Suprapubic skin (tissue), 3 donors: ENCODE measurements around the gene SPEM3.

Experiments used
- EP300 ChIP-seq: sonication (generic); formaldehyde crosslinking; IDR thresholded peaks from one replicate; pipeline ENCODE4 v1.6.1; 2017; ENCODE audit warnings: antibody characterized with exemption
- TF ChIP-seq, protein P1 (sequence below), 2 donors: fragments of 200-600 bp in 1 of 2; fragments of 450-650 bp in 1 of 2; sonication (generic) in 1 of 2; IDR thresholded peaks; one replicate each; pipeline ENCODE4 v1.5.1; 2016 to 2019; ENCODE audit warnings: antibody characterized with exemption in 2 of 2, mild to moderate bottlenecking in 1 of 2, moderate library complexity in 1 of 2

DNA sequence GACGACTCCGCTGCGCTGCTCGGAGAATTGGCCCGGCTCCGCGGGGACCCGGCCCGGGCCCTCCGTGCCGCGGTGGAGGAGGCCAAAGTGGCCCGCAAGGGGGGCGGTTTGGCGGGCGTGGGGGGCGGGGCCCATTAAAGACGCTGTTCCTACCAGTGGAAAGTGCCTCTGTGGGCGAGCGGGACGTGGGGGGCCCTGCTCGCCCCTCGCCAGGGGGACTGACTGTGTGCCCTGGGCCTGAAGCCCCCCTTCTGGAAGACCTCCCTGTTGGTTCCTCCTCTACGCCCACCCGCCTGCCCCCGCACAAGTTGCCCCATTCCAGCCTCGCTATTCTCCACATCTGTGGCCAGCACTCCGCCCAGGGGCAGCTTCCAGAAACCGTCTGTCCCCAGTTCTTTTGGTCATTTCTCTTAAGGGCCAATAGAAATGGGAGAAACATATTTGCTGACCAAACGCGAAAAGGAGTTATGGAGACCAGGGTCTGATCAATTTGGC lies 8.8 kb downstream of the SPEM3 start:
- TF ChIP-seq, protein P1, sequence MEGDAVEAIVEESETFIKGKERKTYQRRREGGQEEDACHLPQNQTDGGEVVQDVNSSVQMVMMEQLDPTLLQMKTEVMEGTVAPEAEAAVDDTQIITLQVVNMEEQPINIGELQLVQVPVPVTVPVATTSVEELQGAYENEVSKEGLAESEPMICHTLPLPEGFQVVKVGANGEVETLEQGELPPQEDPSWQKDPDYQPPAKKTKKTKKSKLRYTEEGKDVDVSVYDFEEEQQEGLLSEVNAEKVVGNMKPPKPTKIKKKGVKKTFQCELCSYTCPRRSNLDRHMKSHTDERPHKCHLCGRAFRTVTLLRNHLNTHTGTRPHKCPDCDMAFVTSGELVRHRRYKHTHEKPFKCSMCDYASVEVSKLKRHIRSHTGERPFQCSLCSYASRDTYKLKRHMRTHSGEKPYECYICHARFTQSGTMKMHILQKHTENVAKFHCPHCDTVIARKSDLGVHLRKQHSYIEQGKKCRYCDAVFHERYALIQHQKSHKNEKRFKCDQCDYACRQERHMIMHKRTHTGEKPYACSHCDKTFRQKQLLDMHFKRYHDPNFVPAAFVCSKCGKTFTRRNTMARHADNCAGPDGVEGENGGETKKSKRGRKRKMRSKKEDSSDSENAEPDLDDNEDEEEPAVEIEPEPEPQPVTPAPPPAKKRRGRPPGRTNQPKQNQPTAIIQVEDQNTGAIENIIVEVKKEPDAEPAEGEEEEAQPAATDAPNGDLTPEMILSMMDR (IDR thresholded peaks at IDR 0.05): no peak
- TF ChIP-seq EP300: no peak
